HCT116 (cell line): ENCODE measurements around the gene TEX47. TPM values are rescaled to one million over a fixed set of nuclear protein-coding genes. Genes with fewer than 3 reads are reported as not detected.

Experiments
- ATAC-seq: fragments of 200-7000 bp; cut with Tn5 transposase; 2 replicates; pipeline ENCODE4 v1.9.1; 2020; ENCODE audit warnings: mild to moderate bottlenecking, moderate library complexity
- BruUV-seq: library from RNA; stranded (reverse); fragments of 400-500 nt; replicated peaks from 2 replicates; lab custom pipeline; 2021; lab: Mats Ljungman, UMichigan
- CTCF ChIA-PET: fragments of 300-600 bp; sonication (Branson Sonifier 250); formaldehyde crosslinking; loops from one replicate; lab custom pipeline; 2021; ENCODE audit warnings: antibody characterized with exemption; lab: Charles Lee
- POLR2A ChIA-PET: fragments of 300-600, 350-600 bp; sonication (Branson Sonifier 250); formaldehyde crosslinking; loops from one replicate; lab custom pipeline; 2021; ENCODE audit warnings: antibody characterized with exemption; lab: Charles Lee
- RAD21 ChIA-PET, 2 experiments: fragments of 300-600 bp; sonication (Branson Sonifier 250); formaldehyde crosslinking; loops; one replicate each; lab custom pipeline; 2023; ENCODE audit warnings: low total read pairs in 2 of 2; ENCODE audit not compliant: uncharacterized antibody in 2 of 2, unreplicated experiment in 2 of 2, low non-redundant PET in 1 of 2; lab: Charles Lee
- DNase-seq: peaks from one replicate; pipeline ENCODE4 v3.0.0-alpha.2; 2010; ENCODE audit warnings: low read depth, low spot score
- H2AFZ ChIP-seq: fragments of 200-600 bp; shearing (Covaris generic), sonication (generic); 2 replicates; pipeline ENCODE4 v1.6.1; 2017; ENCODE audit warnings: low read depth, mixed run types, mixed read lengths, antibody characterized with exemption, low read length; ENCODE audit not compliant: poor library complexity, severe bottlenecking
- H3K27ac ChIP-seq: 2 replicates; pipeline ENCODE4 v1.5.1; 2012; ENCODE audit warnings: low read depth, low read length
- H3K27me3 ChIP-seq: fragments of 200-600 bp; sonication (generic); 2 replicates; pipeline ENCODE4 v1.6.1; 2016; ENCODE audit warnings: mixed run types, low read length, mixed read lengths; ENCODE audit not compliant: insufficient read depth
- H3K36me3 ChIP-seq, 2 experiments: fragments of 200-500 bp in 1 of 2; fragments of 200-600 bp in 1 of 2; sonication (Bioruptor generic) in 1 of 2; sonication (generic) in 1 of 2; 2 replicates each; pipeline versions ENCODE4 v1.5.1 to v1.6.1; 2014 to 2016; ENCODE audit warnings: low read length in 2 of 2, inconsistent platforms in 1 of 2, mixed read lengths in 1 of 2, mixed run types in 1 of 2; ENCODE audit not compliant: insufficient read depth in 2 of 2, control insufficient read depth in 1 of 2
- H3K4me1 ChIP-seq, 2 experiments: fragments of 200-600 bp in 1 of 2; sonication (generic) in 1 of 2; 2 replicates each; pipeline versions ENCODE4 v1.5.1 to v1.6.1; 2012 to 2017; ENCODE audit warnings: low read length in 2 of 2, inconsistent platforms in 1 of 2, mild to moderate bottlenecking in 1 of 2, mixed read lengths in 1 of 2, mixed run types in 1 of 2, moderate library complexity in 1 of 2; ENCODE audit not compliant: insufficient read depth in 2 of 2, control insufficient read depth in 1 of 2
- H3K4me2 ChIP-seq: fragments of 200-600 bp; sonication (generic); 2 replicates; pipeline ENCODE4 v1.6.1; 2017; ENCODE audit warnings: mixed run types, low read length, mixed read lengths
- H3K4me3 ChIP-seq, 2 experiments: fragments of 200-600 bp in 1 of 2; sonication (generic) in 1 of 2; replicated peaks in 1 of 2; 2 replicates each; pipeline ENCODE4 v1.5.1; 2011 to 2016; ENCODE audit warnings: low read length in 2 of 2, control low read depth in 1 of 2, low read depth in 1 of 2, mild to moderate bottlenecking in 1 of 2, mixed read lengths in 1 of 2, mixed run types in 1 of 2
- H3K79me2 ChIP-seq: fragments of 200-600 bp; sonication (generic); 2 replicates; pipeline ENCODE4 v1.6.1; 2017; ENCODE audit warnings: mild to moderate bottlenecking, mixed run types, low read length, moderate library complexity, mixed read lengths; ENCODE audit not compliant: insufficient read depth
- H3K9ac ChIP-seq: fragments of 200-600 bp; sonication (generic); 2 replicates; pipeline ENCODE4 v1.6.1; 2016; ENCODE audit warnings: low read length, mixed read lengths
- H3K9me2 ChIP-seq: fragments of 200-600 bp; sonication (generic), shearing (Covaris generic); 2 replicates; pipeline ENCODE4 v1.6.1; 2017; ENCODE audit warnings: mixed run types, mild to moderate bottlenecking, moderate library complexity; ENCODE audit not compliant: insufficient read depth
- H3K9me3 ChIP-seq, 2 experiments: fragments of 200-500 bp in 1 of 2; fragments of 200-600 bp in 1 of 2; sonication (Bioruptor generic) in 1 of 2; sonication (generic) in 1 of 2; 2 replicates each; pipeline ENCODE4 v1.6.1; 2014 to 2017; ENCODE audit warnings: low read length in 2 of 2, mixed read lengths in 2 of 2, inconsistent platforms in 1 of 2, low read depth in 1 of 2, mild to moderate bottlenecking in 1 of 2, mixed run types in 1 of 2, moderate library complexity in 1 of 2; ENCODE audit not compliant: control insufficient read depth in 1 of 2, insufficient read depth in 1 of 2
- H4K20me1 ChIP-seq: fragments of 200-600 bp; sonication (generic), shearing (Covaris generic); 2 replicates; pipeline ENCODE4 v1.6.1; 2017; ENCODE audit warnings: mixed run types, mild to moderate bottlenecking, moderate library complexity; ENCODE audit not compliant: insufficient read depth
- ATF3 ChIP-seq: IDR thresholded peaks from 2 replicates; pipeline ENCODE4 v1.6.1; 2012
- CEBPB ChIP-seq: IDR thresholded peaks from 2 replicates; pipeline ENCODE4 v1.6.1; 2012; ENCODE audit warnings: low read depth
- CTCF ChIP-seq, 3 experiments: fragments of 200-600 bp in 1 of 3; sonication (generic) in 1 of 3; IDR thresholded peaks in 2 of 3; conservative IDR thresholded peaks in 1 of 3; 2 replicates each; pipeline ENCODE4 v1.5.1; 2012 to 2017; ENCODE audit warnings: low read depth in 2 of 3, low read length in 2 of 3, antibody characterized with exemption in 1 of 3, borderline replicate concordance in 1 of 3, control low read depth in 1 of 3, mild to moderate bottlenecking in 1 of 3, mixed read lengths in 1 of 3, mixed run types in 1 of 3, moderate library complexity in 1 of 3; ENCODE audit not compliant: insufficient read depth in 1 of 3
- ELF1 ChIP-seq: IDR thresholded peaks from 2 replicates; pipeline ENCODE4 v1.6.1; 2012; ENCODE audit warnings: low read depth, borderline replicate concordance
- EZH2 ChIP-seq: fragments of 200-600 bp; sonication (generic); IDR thresholded peaks from 2 replicates; pipeline ENCODE4 v1.6.1; 2017; ENCODE audit warnings: antibody characterized with exemption, mixed run types
- EZH2phosphoT487 ChIP-seq: fragments of 200-600 bp; IDR thresholded peaks from 2 replicates; pipeline ENCODE4 v1.6.1; 2018; ENCODE audit warnings: antibody characterized with exemption, borderline replicate concordance
- FOSL1 ChIP-seq: IDR thresholded peaks from 2 replicates; pipeline ENCODE4 v1.6.1; 2012; ENCODE audit warnings: low read depth
- JUND ChIP-seq: IDR thresholded peaks from 2 replicates; pipeline ENCODE4 v1.6.1; 2012
- RAD21 ChIP-seq: IDR thresholded peaks from 2 replicates; pipeline ENCODE4 v1.6.1; 2012; ENCODE audit warnings: low read depth, mild to moderate bottlenecking
- REST ChIP-seq: IDR thresholded peaks from 2 replicates; pipeline ENCODE4 v1.6.1; 2012; ENCODE audit warnings: low read depth
- SIN3A ChIP-seq: IDR thresholded peaks from 2 replicates; pipeline ENCODE4 v1.6.1; 2012; ENCODE audit warnings: low read depth
- SRF ChIP-seq: IDR thresholded peaks from 2 replicates; pipeline ENCODE4 v1.6.1; 2012; ENCODE audit warnings: low read depth
- TCF7L2 ChIP-seq: IDR thresholded peaks from 2 replicates; pipeline ENCODE4 v1.7.0; 2011; ENCODE audit warnings: borderline replicate concordance, inconsistent platforms; ENCODE audit not compliant: insufficient read depth, insufficient read length; ENCODE audit errors: extremely low read depth
- YY1 ChIP-seq: IDR thresholded peaks from 2 replicates; pipeline ENCODE4 v1.6.1; 2011; ENCODE audit warnings: low read length, low read depth, moderate library complexity, mild to moderate bottlenecking; ENCODE audit not compliant: insufficient replicate concordance; ENCODE audit errors: extremely low read depth
- ZNF274 ChIP-seq: fragments of 200-500 bp; sonication (Bioruptor generic); IDR thresholded peaks from 2 replicates; pipeline ENCODE4 v1.6.1; 2014; ENCODE audit warnings: mild to moderate bottlenecking, low read depth, low read length, inconsistent platforms
- intact Hi-C: fragments of 100-400 bp; cut with micrococcal nuclease; formaldehyde crosslinking; loops from 2 replicates; pipeline ENCODE4 v1.10.0; 2022
- total RNA-seq: library from RNA; stranded (reverse); gene quantifications from one replicate; pipeline ENCODE4 v1.2.1, GENCODE V29; 2021; ENCODE audit not compliant: unreplicated experiment
- TF ChIP-seq, protein P1 (sequence below): IDR thresholded peaks from 2 replicates; pipeline ENCODE4 v1.6.1; 2012

TEX47 gene
- total RNA-seq, 1 experiment from 2014 or later: not detected

DNA sequence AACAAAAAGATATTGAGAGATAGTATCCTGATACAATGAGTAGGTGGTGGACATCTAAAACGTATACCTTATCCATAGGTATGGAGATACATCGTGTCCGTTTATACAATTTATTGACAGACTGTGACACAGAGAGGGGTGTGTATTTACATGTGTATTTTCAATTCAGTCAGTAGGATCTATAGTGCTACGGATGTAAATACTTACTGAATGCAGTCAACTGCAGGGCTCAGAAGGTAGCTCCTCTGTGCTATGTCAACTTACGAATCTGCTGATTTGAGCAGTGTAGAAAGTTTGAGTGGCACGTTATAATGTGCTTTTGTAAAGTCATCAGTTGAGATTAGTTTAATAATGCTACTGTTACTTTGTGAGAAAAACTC is 35.4 kb downstream of the TEX47 start:
- H3K4me2 ChIP-seq: no peak overlapping the region
- intact Hi-C loops: no loop called here
- no peak for ATAC-seq
- H3K27me3 ChIP-seq: no peaks in the 10 kb centered on the region; the same call in 1 of the 2 replicates
- TF ChIP-seq, protein P1, sequence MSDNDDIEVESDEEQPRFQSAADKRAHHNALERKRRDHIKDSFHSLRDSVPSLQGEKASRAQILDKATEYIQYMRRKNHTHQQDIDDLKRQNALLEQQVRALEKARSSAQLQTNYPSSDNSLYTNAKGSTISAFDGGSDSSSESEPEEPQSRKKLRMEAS: no peak
- TF ChIP-seq ZNF274: no peak
- TF ChIP-seq SRF: no peak
- TF ChIP-seq ELF1: no peak
- no peak for TF ChIP-seq TCF7L2
- no peak for TF ChIP-seq SIN3A
- no peak for TF ChIP-seq EZH2phosphoT487
- no peak for TF ChIP-seq FOSL1
- TF ChIP-seq REST: no peak
- no peak for TF ChIP-seq JUND
- TF ChIP-seq ATF3: no peak
- TF ChIP-seq CTCF (IDR thresholded peaks at IDR 0.05 in 2 of 3, conservative IDR thresholded peaks at IDR 0.05 in 1 of 3; ENCODE audit: borderline replicate concordance in 1 of 3, insufficient read depth in 1 of 3, low read depth in 2 of 3, low read length in 2 of 3): no peak
- TF ChIP-seq CEBPB: no peak
- TF ChIP-seq RAD21: no peak
- TF ChIP-seq EZH2: no peak
- no peak for TF ChIP-seq YY1
- TF ChIP-seq, all 23 proteins: peak for 0
- no peak overlapping the region for H2AFZ ChIP-seq
- no peaks in the 10 kb centered on the region for H4K20me1 ChIP-seq
- ChIA-PET POLR2A (no interaction called here), CTCF (no interaction called here), RAD21 (no interaction called here)
- H3K4me1 ChIP-seq: no peaks in the 10 kb centered on the region
- H3K36me3 ChIP-seq: no peaks in the 10 kb centered on the region
- H3K9ac ChIP-seq: no peak overlapping the region
- BruUV-seq: no TSS peak
- H3K27ac ChIP-seq: no peak overlapping the region
- H3K9me2 ChIP-seq: no peaks in the 10 kb centered on the region
- H3K79me2 ChIP-seq: no peaks in the 10 kb centered on the region
- no peak for DNase-seq
- no peak overlapping the region for H3K4me3 ChIP-seq
- H3K9me3 ChIP-seq: no peaks in the 10 kb centered on the region
